GM21528 (cell line): ENCODE measurements around the gene NLGN3.

Experiments
- ATAC-seq: cut with Tn5 transposase; IDR thresholded peaks from one replicate; pipeline ENCODE4 v1.9.1; 2021; ENCODE audit warnings: mild to moderate bottlenecking, moderate library complexity; ENCODE audit not compliant: unreplicated experiment, low FRiP score

The NLGN3 gene

DNA sequence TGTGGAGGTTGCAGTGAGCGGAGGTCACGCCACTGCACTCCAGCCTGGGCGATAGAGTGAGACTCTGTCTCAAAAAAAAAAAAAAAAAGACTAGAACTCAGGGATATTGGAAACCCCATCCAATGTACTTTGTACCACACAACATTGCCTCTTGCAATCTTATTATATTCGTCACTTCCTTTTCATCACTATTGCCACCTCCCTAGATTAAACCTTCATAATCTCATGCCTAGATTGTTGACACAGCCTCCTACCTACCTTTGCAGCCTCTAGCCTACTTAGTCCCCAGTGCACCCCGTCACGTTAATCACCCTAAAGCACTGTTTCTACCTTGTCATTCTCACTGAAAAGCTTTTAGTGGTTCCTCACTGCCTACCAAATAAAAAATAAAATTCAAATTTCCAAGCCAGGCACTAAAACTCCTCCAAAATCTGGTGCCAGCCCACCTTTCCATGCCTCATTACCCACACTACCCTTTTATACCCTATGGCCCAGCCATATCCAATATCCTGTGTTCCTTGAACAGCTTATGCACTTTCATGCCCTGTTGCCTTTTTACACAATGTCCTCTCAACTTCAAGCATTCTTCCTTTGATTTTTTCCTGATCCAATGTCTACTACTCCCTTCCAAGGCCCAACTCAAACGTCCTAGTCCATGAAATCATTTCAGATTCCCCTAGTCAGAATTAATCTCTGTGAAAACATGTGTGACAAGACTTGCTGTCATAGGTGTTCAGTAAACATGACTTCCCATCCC lies 54.8 kb downstream of the NLGN3 start:
- ATAC-seq: no peak

GRCh38 chrX:71210816-71211215 lies 66.2 kb downstream of the NLGN3 start:
- no peak for ATAC-seq

DNA sequence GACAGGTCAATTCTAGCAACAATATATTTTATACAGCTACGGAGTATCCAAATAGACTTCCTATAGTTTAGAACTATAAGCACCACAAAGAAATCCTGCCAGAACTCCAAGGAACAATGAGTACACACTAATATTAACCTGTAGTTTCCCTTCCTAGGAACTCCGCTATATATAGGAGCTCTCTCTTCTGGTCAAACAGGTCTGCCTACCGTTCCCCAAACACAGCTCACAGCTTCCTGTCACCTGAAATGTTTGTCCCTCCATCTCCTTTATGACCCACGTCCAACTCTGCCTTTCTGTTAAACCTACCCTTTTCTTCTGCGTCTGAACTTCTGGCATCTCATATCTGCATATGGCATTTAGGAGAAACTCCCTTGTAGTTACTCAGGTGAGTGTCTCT lies 67.9 kb downstream of the NLGN3 start:
- no peak for ATAC-seq

GRCh38 chrX:71214152-71214551 lies 69.5 kb downstream of the NLGN3 start:
- no peak for ATAC-seq

- ATAC-seq: no peak
These were observed 70.1 kb downstream of the NLGN3 start for GRCh38 chrX:71214604-71215337.

GRCh38 chrX:71215338-71215912 lies 70.8 kb downstream of the NLGN3 start:
- ATAC-seq: no peak

DNA sequence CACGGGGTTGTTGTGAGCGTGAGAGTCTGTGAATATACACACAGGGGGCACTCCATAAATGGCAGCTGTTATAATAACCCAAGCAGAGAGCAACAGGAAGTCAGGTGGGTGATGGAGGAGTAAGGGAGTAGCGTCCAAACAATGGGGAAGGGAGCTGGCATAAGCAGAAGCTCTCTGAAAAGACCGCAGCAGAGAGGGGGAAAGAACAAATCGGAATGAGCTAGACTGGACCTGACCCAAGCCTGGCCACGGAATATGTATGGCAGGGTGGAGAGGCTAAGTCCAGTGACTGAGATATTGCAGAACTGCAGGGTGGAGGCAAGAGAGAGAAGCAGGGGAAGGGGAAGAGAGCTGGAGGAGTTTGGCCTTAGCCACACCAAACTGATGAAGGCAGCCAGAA lies 71.8 kb downstream of the NLGN3 start:
- no peak for ATAC-seq

- ATAC-seq: no peak
These were observed 72.7 kb downstream of the NLGN3 start for GRCh38 chrX:71217298-71217697.
